K562 (cell line): ENCODE data around the gene MYL12A. TPM values are rescaled to one million over a fixed set of nuclear protein-coding genes. Genes with fewer than 3 reads are reported as not detected.

Source experiments
- CREBBP ChIP-seq: IDR thresholded peaks from one replicate; pipeline ENCODE4 v1.6.1; 2012; ENCODE audit warnings: low read depth, mild to moderate bottlenecking, control low read depth, inconsistent platforms, low read length
- MAFF ChIP-seq: IDR thresholded peaks from 2 replicates; pipeline ENCODE4 v1.6.1; 2012; ENCODE audit warnings: low read length, improper control_type of control experiment
- NONO ChIP-seq, 2 experiments: fragments of 200-400 bp in 1 of 2; fragments of 450-650 bp in 1 of 2; formaldehyde crosslinking in 1 of 2; IDR thresholded peaks; 2 replicates each; pipeline ENCODE4 v1.6.1; 2017; ENCODE audit warnings: low read depth in 2 of 2, mild to moderate bottlenecking in 2 of 2, moderate library complexity in 2 of 2, low read length in 1 of 2
- PKNOX1 ChIP-seq: fragments of 450-650 bp; IDR thresholded peaks from 2 replicates; pipeline ENCODE4 v1.6.1; 2016
- RBM34 ChIP-seq: fragments of 200-400 bp; formaldehyde crosslinking; IDR thresholded peaks from 2 replicates; pipeline ENCODE4 v1.6.1; 2018; ENCODE audit warnings: low read length, borderline replicate concordance; ENCODE audit not compliant: insufficient read depth
- SRSF9 ChIP-seq: fragments of 200-400 bp; formaldehyde crosslinking; IDR thresholded peaks from 2 replicates; pipeline ENCODE4 v1.6.1; 2017; ENCODE audit warnings: low read depth, low read length, borderline replicate concordance
- ZBTB12 ChIP-seq: fragments of 250-450 bp; sonication (Bioruptor Pico); IDR thresholded peaks from 2 replicates; pipeline ENCODE4 v1.4.0; 2020
- ZBTB26 ChIP-seq: fragments of 450-650 bp; formaldehyde crosslinking; IDR thresholded peaks from 2 replicates; pipeline ENCODE4 v1.4.0; 2022; ENCODE audit warnings: missing genetic modification characterization
- ZKSCAN3 ChIP-seq: fragments of 250-450 bp; sonication (Bioruptor Pico); IDR thresholded peaks from 2 replicates; pipeline ENCODE4 v1.4.0; 2020
- ZNF408 ChIP-seq: fragments of 250-450 bp; sonication (Bioruptor Pico); IDR thresholded peaks from 2 replicates; pipeline ENCODE4 v1.4.0; 2020; ENCODE audit warnings: low read depth, mild to moderate bottlenecking, moderate library complexity
- ZNF511 ChIP-seq: sonication (generic); formaldehyde crosslinking; IDR thresholded peaks from 2 replicates; pipeline ENCODE4 v1.8.0; 2022; ENCODE audit warnings: mild to moderate bottlenecking, missing genetic modification reagents
- polyA plus RNA-seq, 8 experiments: library from polyadenylated mRNA; depleted of rRNA in 4 of 8; stranded (reverse) in 5 of 8; unstranded in 3 of 8; fragments of >200 nt; fragmentation: Nextera tagmentation in 2 of 8; fragmentation: Illumina TruSeq in 1 of 8; extraction: Ambion mirVana in 2 of 8; extraction: Trizol in 1 of 8; gene quantifications; 2 replicates each; pipeline versions ENCODE4 v1.2.1 to v1.2.3, GENCODE V29; 2011 to 2014; ENCODE audit warnings: inconsistent platforms in 1 of 8, missing spikeins in 1 of 8
- total RNA-seq, 7 experiments: library from RNA; depleted of rRNA in 6 of 7; stranded (reverse); fragments of >200 nt in 6 of 7; fragmentation: Illumina TruSeq in 2 of 7; extraction: Trizol in 2 of 7; gene quantifications; 2 replicates each; pipeline versions ENCODE4 v1.2.1 to v1.2.3, GENCODE V29; 2011 to 2021; ENCODE audit warnings: low replicate concordance in 1 of 7
- TF ChIP-seq, protein P1 (sequence below): sonication (generic); formaldehyde crosslinking; IDR thresholded peaks from 2 replicates; pipeline ENCODE4 v1.8.1; 2023; ENCODE audit warnings: mild to moderate bottlenecking, missing genetic modification reagents
- TF ChIP-seq, protein P2 (sequence below): sonication (generic); formaldehyde crosslinking; IDR thresholded peaks from 2 replicates; pipeline ENCODE4 v1.8.1; 2023; ENCODE audit warnings: missing genetic modification reagents, mild to moderate bottlenecking, borderline replicate concordance
- TF ChIP-seq, protein P3 (sequence below): fragments of 450-650 bp; IDR thresholded peaks from 2 replicates; pipeline ENCODE4 v1.6.1; 2016; ENCODE audit warnings: borderline replicate concordance

MYL12A gene
- total and polyA plus RNA-seq, 9 of the 15 experiments (the other 6 are each of a cell fraction or from before 2014, with no cell fraction given) = 308 to 1,031 (median 559) TPM

GRCh38 chr18:3265564-3266033, 18.0 kb downstream of the MYL12A start (continued):
- TF ChIP-seq, protein P1, sequence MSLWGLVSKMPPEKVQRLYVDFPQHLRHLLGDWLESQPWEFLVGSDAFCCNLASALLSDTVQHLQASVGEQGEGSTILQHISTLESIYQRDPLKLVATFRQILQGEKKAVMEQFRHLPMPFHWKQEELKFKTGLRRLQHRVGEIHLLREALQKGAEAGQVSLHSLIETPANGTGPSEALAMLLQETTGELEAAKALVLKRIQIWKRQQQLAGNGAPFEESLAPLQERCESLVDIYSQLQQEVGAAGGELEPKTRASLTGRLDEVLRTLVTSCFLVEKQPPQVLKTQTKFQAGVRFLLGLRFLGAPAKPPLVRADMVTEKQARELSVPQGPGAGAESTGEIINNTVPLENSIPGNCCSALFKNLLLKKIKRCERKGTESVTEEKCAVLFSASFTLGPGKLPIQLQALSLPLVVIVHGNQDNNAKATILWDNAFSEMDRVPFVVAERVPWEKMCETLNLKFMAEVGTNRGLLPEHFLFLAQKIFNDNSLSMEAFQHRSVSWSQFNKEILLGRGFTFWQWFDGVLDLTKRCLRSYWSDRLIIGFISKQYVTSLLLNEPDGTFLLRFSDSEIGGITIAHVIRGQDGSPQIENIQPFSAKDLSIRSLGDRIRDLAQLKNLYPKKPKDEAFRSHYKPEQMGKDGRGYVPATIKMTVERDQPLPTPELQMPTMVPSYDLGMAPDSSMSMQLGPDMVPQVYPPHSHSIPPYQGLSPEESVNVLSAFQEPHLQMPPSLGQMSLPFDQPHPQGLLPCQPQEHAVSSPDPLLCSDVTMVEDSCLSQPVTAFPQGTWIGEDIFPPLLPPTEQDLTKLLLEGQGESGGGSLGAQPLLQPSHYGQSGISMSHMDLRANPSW = no peak
- TF ChIP-seq SRSF9 = no peak
- TF ChIP-seq ZBTB26 (CRISPR knock-in tag) = no peak
- peak; percentile 90 for TF ChIP-seq PKNOX1
- TF ChIP-seq NONO (IDR thresholded peaks at IDR 0.05; ENCODE audit: low read depth in 2 of 2, low read length in 1 of 2) = no peak
- TF ChIP-seq ZNF408 = no peak
- no peak for TF ChIP-seq ZNF511 (CRISPR knock-in tag)
- TF ChIP-seq, protein P2, sequence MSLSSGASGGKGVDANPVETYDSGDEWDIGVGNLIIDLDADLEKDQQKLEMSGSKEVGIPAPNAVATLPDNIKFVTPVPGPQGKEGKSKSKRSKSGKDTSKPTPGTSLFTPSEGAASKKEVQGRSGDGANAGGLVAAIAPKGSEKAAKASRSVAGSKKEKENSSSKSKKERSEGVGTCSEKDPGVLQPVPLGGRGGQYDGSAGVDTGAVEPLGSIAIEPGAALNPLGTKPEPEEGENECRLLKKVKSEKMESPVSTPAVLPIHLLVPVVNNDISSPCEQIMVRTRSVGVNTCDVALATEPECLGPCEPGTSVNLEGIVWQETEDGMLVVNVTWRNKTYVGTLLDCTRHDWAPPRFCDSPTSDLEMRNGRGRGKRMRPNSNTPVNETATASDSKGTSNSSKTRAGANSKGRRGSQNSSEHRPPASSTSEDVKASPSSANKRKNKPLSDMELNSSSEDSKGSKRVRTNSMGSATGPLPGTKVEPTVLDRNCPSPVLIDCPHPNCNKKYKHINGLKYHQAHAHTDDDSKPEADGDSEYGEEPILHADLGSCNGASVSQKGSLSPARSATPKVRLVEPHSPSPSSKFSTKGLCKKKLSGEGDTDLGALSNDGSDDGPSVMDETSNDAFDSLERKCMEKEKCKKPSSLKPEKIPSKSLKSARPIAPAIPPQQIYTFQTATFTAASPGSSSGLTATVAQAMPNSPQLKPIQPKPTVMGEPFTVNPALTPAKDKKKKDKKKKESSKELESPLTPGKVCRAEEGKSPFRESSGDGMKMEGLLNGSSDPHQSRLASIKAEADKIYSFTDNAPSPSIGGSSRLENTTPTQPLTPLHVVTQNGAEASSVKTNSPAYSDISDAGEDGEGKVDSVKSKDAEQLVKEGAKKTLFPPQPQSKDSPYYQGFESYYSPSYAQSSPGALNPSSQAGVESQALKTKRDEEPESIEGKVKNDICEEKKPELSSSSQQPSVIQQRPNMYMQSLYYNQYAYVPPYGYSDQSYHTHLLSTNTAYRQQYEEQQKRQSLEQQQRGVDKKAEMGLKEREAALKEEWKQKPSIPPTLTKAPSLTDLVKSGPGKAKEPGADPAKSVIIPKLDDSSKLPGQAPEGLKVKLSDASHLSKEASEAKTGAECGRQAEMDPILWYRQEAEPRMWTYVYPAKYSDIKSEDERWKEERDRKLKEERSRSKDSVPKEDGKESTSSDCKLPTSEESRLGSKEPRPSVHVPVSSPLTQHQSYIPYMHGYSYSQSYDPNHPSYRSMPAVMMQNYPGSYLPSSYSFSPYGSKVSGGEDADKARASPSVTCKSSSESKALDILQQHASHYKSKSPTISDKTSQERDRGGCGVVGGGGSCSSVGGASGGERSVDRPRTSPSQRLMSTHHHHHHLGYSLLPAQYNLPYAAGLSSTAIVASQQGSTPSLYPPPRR (CRISPR knock-in tag) = no peak
- TF ChIP-seq ZKSCAN3 (CRISPR knock-in tag) = no peak
- TF ChIP-seq RBM34 = no peak
- no peak for TF ChIP-seq MAFF
- no peak for TF ChIP-seq CREBBP
- TF ChIP-seq ZBTB12 (CRISPR knock-in tag) = no peak
- TF ChIP-seq, protein P3, sequence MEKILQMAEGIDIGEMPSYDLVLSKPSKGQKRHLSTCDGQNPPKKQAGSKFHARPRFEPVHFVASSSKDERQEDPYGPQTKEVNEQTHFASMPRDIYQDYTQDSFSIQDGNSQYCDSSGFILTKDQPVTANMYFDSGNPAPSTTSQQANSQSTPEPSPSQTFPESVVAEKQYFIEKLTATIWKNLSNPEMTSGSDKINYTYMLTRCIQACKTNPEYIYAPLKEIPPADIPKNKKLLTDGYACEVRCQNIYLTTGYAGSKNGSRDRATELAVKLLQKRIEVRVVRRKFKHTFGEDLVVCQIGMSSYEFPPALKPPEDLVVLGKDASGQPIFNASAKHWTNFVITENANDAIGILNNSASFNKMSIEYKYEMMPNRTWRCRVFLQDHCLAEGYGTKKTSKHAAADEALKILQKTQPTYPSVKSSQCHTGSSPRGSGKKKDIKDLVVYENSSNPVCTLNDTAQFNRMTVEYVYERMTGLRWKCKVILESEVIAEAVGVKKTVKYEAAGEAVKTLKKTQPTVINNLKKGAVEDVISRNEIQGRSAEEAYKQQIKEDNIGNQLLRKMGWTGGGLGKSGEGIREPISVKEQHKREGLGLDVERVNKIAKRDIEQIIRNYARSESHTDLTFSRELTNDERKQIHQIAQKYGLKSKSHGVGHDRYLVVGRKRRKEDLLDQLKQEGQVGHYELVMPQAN = no peak
